Neural progenitor cell (in vitro differentiated cells): ENCODE measurements around the gene CCDC33. TPM values are rescaled to one million over a fixed set of nuclear protein-coding genes. Genes with fewer than 3 reads are reported as not detected.

Experiments
- DNase-seq: peaks from one replicate; pipeline ENCODE4 v3.0.0-alpha.2; 2016; ENCODE audit warnings: low spot score
- H2AFZ ChIP-seq: fragments of 200-600 bp; sonication (generic); replicated peaks from 2 replicates; pipeline ENCODE4 v1.6.1; 2016; ENCODE audit warnings: antibody characterized with exemption
- H3F3A ChIP-seq: fragments of 200-600 bp; sonication (generic); 2 replicates; pipeline ENCODE4 v1.6.1; 2016; ENCODE audit warnings: antibody characterized with exemption, low read depth
- H3K27ac ChIP-seq: fragments of 200-600 bp; sonication (generic); 2 replicates; pipeline ENCODE4 v1.5.1; 2016; ENCODE audit warnings: mild to moderate bottlenecking
- H3K27me3 ChIP-seq: fragments of 200-600 bp; sonication (generic); 2 replicates; pipeline ENCODE4 v1.6.1; 2016; ENCODE audit warnings: mild to moderate bottlenecking, moderate library complexity
- H3K36me3 ChIP-seq: fragments of 200-600 bp; sonication (generic); 2 replicates; pipeline ENCODE4 v1.5.1; 2016
- H3K4me1 ChIP-seq: fragments of 200-600 bp; sonication (generic); 2 replicates; pipeline ENCODE4 v1.6.1; 2016; ENCODE audit warnings: mixed run types
- H3K4me2 ChIP-seq: fragments of 200-600 bp; sonication (generic); 2 replicates; pipeline ENCODE4 v1.6.1; 2016
- H3K4me3 ChIP-seq: fragments of 200-600 bp; sonication (generic); 2 replicates; pipeline ENCODE4 v1.5.1; 2016
- H3K79me2 ChIP-seq: fragments of 200-600 bp; sonication (generic); 2 replicates; pipeline ENCODE4 v1.6.1; 2016; ENCODE audit warnings: low read depth
- H3K9ac ChIP-seq: fragments of 200-600 bp; sonication (generic); 2 replicates; pipeline ENCODE4 v1.6.1; 2016
- H3K9me3 ChIP-seq: fragments of 200-600 bp; sonication (generic); 2 replicates; pipeline ENCODE4 v1.5.1; 2016; ENCODE audit warnings: low read depth
- H4K20me1 ChIP-seq: fragments of 200-600 bp; sonication (generic); 2 replicates; pipeline ENCODE4 v1.6.1; 2016; ENCODE audit warnings: low read depth
- H3K27ac Mint-ChIP-seq: 3 replicates; pipeline ENCODE4 v1.8.0; 2021; ENCODE audit warnings: mixed read lengths
- H3K27me3 Mint-ChIP-seq: 2 replicates; pipeline ENCODE4 v1.8.0; 2022; ENCODE audit warnings: low read depth, mild to moderate bottlenecking, inconsistent platforms, moderate library complexity, mixed read lengths; ENCODE audit not compliant: insufficient read depth
- H3K36me3 Mint-ChIP-seq: 3 replicates; pipeline ENCODE4 v1.8.0; 2021; ENCODE audit warnings: mixed read lengths
- H3K4me1 Mint-ChIP-seq: 3 replicates; pipeline ENCODE4 v1.8.0; 2021; ENCODE audit warnings: mixed read lengths
- H3K4me3 Mint-ChIP-seq: 3 replicates; pipeline ENCODE4 v1.8.0; 2021; ENCODE audit warnings: mild to moderate bottlenecking, moderate library complexity, mixed read lengths
- H3K9me3 Mint-ChIP-seq: 3 replicates; pipeline ENCODE4 v1.8.0; 2020; ENCODE audit warnings: mixed read lengths
- EZH2 ChIP-seq: fragments of 200-600 bp; sonication (generic); IDR thresholded peaks from 2 replicates; pipeline ENCODE4 v1.6.1; 2017; ENCODE audit warnings: antibody characterized with exemption, mild to moderate bottlenecking, moderate library complexity
- EZH2phosphoT487 ChIP-seq: fragments of 200-600 bp; sonication (generic); IDR thresholded peaks from 2 replicates; pipeline ENCODE4 v1.6.1; 2017; ENCODE audit warnings: antibody characterized with exemption
- total RNA-seq: library from RNA; depleted of rRNA; stranded (reverse); fragments of >200 nt; gene quantifications from 2 replicates; pipeline ENCODE4 v1.2.3, GENCODE V29; 2015; ENCODE audit warnings: low replicate concordance
- TF ChIP-seq, protein P1 (sequence below): fragments of 200-600 bp; sonication (generic); IDR thresholded peaks from 2 replicates; pipeline ENCODE4 v1.5.1; 2017; ENCODE audit warnings: antibody characterized with exemption, mild to moderate bottlenecking

CCDC33 gene
- total RNA-seq, 1 donor from 2014 or later, result not detected

DNA sequence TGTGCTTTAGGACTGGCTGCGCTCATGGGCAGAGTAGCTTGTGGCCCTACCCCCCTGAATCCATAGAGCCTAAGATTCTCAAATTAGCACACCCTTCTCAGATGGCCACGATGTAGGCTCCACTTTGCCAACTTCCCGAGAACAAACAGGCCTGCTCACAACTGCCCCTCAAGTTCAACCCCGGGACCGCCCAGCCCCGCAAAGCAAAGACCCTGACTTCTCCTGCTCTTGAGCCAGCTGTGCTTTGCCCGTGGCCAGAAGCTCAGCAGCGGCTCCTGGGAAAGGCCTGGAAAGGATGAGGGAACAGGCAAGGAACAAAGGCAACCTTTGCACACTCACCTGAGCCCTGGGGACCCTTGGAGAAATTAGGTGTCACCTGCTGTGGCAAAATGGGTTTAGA lies 99.3 kb downstream of the CCDC33 start:
- H3K79me2 ChIP-seq, result no peaks in the 10 kb centered on the region
- H3K4me2 ChIP-seq, result no peak overlapping the region
- TF ChIP-seq EZH2phosphoT487 (no peak), EZH2 (no peak)
- TF ChIP-seq, protein P1, sequence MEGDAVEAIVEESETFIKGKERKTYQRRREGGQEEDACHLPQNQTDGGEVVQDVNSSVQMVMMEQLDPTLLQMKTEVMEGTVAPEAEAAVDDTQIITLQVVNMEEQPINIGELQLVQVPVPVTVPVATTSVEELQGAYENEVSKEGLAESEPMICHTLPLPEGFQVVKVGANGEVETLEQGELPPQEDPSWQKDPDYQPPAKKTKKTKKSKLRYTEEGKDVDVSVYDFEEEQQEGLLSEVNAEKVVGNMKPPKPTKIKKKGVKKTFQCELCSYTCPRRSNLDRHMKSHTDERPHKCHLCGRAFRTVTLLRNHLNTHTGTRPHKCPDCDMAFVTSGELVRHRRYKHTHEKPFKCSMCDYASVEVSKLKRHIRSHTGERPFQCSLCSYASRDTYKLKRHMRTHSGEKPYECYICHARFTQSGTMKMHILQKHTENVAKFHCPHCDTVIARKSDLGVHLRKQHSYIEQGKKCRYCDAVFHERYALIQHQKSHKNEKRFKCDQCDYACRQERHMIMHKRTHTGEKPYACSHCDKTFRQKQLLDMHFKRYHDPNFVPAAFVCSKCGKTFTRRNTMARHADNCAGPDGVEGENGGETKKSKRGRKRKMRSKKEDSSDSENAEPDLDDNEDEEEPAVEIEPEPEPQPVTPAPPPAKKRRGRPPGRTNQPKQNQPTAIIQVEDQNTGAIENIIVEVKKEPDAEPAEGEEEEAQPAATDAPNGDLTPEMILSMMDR, result no peak
- H3K4me1 ChIP-seq, result no peaks in the 10 kb centered on the region
- no peak overlapping the region for H3K27ac Mint-ChIP-seq
- DNase-seq, result no peak
- H4K20me1 ChIP-seq, result no peaks in the 10 kb centered on the region
- no peaks in the 10 kb centered on the region for H3K27me3 ChIP-seq
- H3K4me1 Mint-ChIP-seq, result no peaks in the 10 kb centered on the region
- H3K4me3 Mint-ChIP-seq, result no peak overlapping the region
- H3K36me3 ChIP-seq, result no peaks in the 10 kb centered on the region
- no peak overlapping the region for H3K27ac ChIP-seq
- H3F3A ChIP-seq, result no peaks in the 10 kb centered on the region
- H3K36me3 Mint-ChIP-seq, result peaks cover 3% of the 10 kb centered on the region
- H3K9me3 ChIP-seq, result no peaks in the 10 kb centered on the region
- H2AFZ ChIP-seq, result no peak overlapping the region
- H3K27me3 Mint-ChIP-seq, result peaks cover 14% of the 10 kb centered on the region
- H3K9me3 Mint-ChIP-seq, result peaks cover 7% of the 10 kb centered on the region
- no peak overlapping the region for H3K9ac ChIP-seq
- H3K4me3 ChIP-seq, result no peak overlapping the region

DNA sequence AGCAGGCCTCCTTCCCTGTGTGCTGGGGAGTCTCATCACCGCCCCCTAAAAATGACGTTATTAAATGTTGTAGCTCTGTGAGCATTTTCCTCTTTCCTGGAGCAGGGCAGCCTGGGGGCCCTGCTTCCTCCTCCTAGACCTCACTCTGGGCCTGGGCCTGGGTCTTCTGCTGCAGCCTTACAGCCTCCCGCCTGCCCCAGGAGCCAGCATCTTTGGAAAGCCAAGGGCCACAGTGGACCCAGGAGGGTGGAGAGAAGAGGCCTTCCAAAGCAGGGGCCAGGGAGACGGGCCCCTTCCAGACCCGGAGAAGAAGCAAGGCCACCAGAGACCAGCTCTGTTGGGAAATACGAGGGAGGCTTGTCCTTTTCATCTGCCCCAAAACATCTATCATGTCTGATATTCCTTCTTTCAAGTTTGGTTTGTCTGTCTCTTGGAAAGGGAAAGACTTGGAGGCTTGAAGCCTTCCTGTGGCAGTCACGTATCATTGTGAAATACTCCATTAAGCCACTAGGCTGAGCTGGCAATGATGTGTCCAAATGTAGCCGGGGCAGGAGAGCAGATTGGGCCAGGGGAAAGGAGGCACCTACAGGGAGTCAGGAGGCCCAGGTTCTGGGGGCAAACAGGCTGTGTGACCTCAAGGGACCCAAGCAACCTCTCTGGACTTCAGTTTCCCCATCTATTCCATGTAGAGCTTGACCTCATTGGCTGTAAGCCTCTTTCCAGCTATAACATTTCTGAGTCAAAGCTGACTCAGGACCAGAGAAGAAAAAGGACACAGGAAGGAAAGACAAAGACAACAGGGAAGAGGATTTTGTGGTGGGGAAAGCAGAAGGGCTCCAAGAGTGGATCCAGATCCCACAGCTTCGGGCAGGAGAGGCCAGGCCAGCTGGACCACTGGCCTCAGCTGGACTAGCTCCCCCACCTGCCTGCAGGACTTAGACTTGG lies 100.2 kb downstream of the CCDC33 start:
- Mint-ChIP-seq H3K27me3 (peaks cover 14% of the 10 kb centered on the region), H3K36me3 (peaks cover 3% of the 10 kb centered on the region), H3K27ac (no peak overlapping the region), H3K4me3 (no peak overlapping the region), H3K4me1 (no peaks in the 10 kb centered on the region), H3K9me3 (peaks cover 7% of the 10 kb centered on the region)
- Histone ChIP-seq H3K79me2 (no peaks in the 10 kb centered on the region), H3K27me3 (no peaks in the 10 kb centered on the region), H3F3A (no peaks in the 10 kb centered on the region), H3K27ac (no peak overlapping the region), H3K4me1 (no peaks in the 10 kb centered on the region), H3K4me3 (no peak overlapping the region), H3K4me2 (no peak overlapping the region), H3K9me3 (no peaks in the 10 kb centered on the region), H3K36me3 (no peaks in the 10 kb centered on the region), H4K20me1 (no peaks in the 10 kb centered on the region), H3K9ac (no peak overlapping the region), H2AFZ (no peak overlapping the region)
- TF ChIP-seq EZH2 (no peak), EZH2phosphoT487 (no peak)
- TF ChIP-seq, protein P1, result no peak
- DNase-seq, result no peak

DNA sequence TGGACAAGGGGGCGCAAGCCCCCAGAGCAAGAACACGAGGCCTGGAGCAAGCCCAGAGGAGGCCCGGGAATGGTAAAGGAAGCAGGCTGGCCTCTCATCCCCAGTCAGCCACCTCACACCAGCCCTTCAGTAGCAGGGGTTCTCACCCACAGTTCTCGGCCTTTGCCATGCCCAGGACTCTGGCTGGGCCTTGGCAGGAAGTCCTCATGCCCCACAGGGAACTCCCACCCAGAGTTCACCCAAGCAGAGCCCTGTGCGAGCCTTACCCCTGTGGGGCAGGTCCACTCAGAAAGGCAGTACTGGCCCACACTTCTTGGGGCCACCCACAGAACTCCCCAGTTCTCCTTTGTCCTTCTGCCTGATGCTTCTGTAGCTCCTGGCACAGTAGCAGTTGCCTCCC lies 101.0 kb downstream of the CCDC33 start:
- H3K27ac ChIP-seq, result no peak overlapping the region
- TF ChIP-seq, protein P1, result no peak
- TF ChIP-seq EZH2phosphoT487 (no peak), EZH2 (no peak)
- no peaks in the 10 kb centered on the region for H3K4me1 ChIP-seq
- no peaks in the 10 kb centered on the region for H3K36me3 ChIP-seq
- DNase-seq, result no peak
- Mint-ChIP-seq H3K4me1 (no peaks in the 10 kb centered on the region), H3K4me3 (no peak overlapping the region), H3K27me3 (peaks cover 14% of the 10 kb centered on the region), H3K36me3 (peaks cover 3% of the 10 kb centered on the region), H3K9me3 (peaks cover 7% of the 10 kb centered on the region), H3K27ac (peak overlapping the region; percentile 69)
- H3K4me3 ChIP-seq, result no peak overlapping the region
- no peaks in the 10 kb centered on the region for H4K20me1 ChIP-seq
- H3K9ac ChIP-seq, result no peak overlapping the region
- H3K4me2 ChIP-seq, result no peak overlapping the region
- H3K79me2 ChIP-seq, result no peaks in the 10 kb centered on the region
- no peak overlapping the region for H2AFZ ChIP-seq
- H3K27me3 ChIP-seq, result no peaks in the 10 kb centered on the region
- no peaks in the 10 kb centered on the region for H3F3A ChIP-seq
- H3K9me3 ChIP-seq, result no peaks in the 10 kb centered on the region
